Measurements from ENCODE around the gene MORF4L1. TPM values are rescaled to one million over a fixed set of nuclear protein-coding genes. Genes with fewer than 3 reads are reported as not detected.
"Not testable (repeated sequence)": the region's sequence is repeated elsewhere in the genome, so short reads cannot be mapped to it uniquely, and the experiment has no call there.

Gene MORF4L1
- total RNA-seq, 4 donors from 2014 or later: 83.6 to 293 (median 156) TPM

DNA sequence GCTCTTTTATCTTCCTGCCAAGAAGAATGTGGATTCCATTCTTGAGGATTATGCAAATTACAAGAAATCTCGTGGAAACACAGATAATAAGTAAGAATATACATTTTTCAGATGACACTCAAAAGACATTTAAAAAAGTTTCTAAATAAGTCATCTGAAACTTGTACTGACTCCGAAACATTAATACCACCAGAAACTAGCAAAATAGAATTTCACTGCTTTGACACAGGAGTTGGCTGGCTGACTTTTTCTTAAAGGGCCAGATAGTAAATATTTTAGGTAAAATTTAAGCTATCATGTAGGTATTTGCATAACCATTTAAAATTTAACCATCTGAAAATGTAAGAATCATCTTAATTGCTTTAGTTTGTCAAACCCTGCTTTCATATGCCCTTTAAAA is 20.8 kb downstream of the MORF4L1 start:
- no peak for TF ChIP-seq POLR2A (IDR thresholded peaks at IDR 0.05)
- TF ChIP-seq, protein P1, sequence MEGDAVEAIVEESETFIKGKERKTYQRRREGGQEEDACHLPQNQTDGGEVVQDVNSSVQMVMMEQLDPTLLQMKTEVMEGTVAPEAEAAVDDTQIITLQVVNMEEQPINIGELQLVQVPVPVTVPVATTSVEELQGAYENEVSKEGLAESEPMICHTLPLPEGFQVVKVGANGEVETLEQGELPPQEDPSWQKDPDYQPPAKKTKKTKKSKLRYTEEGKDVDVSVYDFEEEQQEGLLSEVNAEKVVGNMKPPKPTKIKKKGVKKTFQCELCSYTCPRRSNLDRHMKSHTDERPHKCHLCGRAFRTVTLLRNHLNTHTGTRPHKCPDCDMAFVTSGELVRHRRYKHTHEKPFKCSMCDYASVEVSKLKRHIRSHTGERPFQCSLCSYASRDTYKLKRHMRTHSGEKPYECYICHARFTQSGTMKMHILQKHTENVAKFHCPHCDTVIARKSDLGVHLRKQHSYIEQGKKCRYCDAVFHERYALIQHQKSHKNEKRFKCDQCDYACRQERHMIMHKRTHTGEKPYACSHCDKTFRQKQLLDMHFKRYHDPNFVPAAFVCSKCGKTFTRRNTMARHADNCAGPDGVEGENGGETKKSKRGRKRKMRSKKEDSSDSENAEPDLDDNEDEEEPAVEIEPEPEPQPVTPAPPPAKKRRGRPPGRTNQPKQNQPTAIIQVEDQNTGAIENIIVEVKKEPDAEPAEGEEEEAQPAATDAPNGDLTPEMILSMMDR (IDR thresholded peaks at IDR 0.05): no peak
- 51 to 55% methylated on average over 2 of the region's 2 CpGs for WGBS, 2 donors
- Histone ChIP-seq H3K4me1 (no peaks in the 10 kb centered on the region), H3K4me3 (no peak overlapping the region), H3K9me3 (no peaks in the 10 kb centered on the region), H3K36me3 (peaks cover under 1 to 100% (median 43%) of the 10 kb centered on the region in 3 donors), H3K27ac (no peak overlapping the region), H3K27me3 (no peaks in the 10 kb centered on the region)
- intact Hi-C loops (cut with DNase I): no loop called here
- DNase-seq: no peak

DNA sequence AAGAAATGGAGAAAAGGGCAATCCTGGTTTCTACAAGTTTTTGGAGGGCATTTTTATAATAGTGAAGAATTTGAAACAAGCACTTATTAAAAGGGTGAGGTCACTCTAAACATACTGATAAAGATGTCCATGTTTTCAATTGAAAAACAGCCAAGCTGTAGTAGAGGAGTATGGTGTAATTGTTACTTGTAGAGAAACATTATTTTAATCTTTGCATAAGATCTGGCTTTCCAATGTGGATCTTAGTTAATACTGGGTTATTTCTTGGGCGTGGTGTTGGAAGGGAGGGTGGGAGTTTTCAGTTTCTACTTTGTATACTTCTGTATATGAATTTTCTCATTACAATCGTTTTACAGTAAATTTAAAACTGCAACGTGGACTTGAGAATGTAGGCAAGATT is 22.8 kb downstream of the MORF4L1 start:
- intact Hi-C loops (cut with DNase I): no loop called here
- 76 to 77% methylated on average over 3 of the region's 3 CpGs for WGBS, 2 donors
- no peak for DNase-seq

DNA sequence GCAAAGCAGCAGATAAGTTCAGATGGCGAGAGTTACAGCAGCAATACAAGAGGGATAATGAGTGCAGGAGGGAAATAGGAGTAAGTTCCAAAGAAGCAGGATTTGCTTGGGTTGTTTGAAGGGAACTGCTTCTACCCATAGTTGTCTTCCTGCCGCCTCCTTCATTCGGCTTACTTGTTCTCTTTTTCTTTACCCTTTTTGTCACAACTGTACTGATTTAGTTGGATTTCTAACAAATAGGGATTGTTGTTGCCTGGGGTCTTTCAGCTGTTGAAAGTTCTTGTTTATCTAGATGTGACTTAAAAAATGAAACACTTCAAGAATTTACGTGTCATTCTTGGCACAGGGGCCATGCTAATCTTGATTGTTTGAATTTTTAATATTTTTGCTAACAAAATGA is 25.9 kb downstream of the MORF4L1 start:
- peaks cover 8 to 100% (median 49%) of the 10 kb centered on the region in 3 donors for H3K36me3 ChIP-seq
- 83 to 88% methylated on average over 4 of the region's 4 CpGs for WGBS, 2 donors

More for the DNA sequence above, 22.8 kb downstream of the MORF4L1 start:
- Histone ChIP-seq H3K4me3 (no peak overlapping the region), H3K9me3 (no peaks in the 10 kb centered on the region), H3K27ac (no peak overlapping the region), H3K4me1 (no peaks in the 10 kb centered on the region), H3K27me3 (no peaks in the 10 kb centered on the region), H3K36me3 (peaks cover 8 to 100% (median 45%) of the 10 kb centered on the region in 3 donors)
- TF ChIP-seq POLR2A (IDR thresholded peaks at IDR 0.05): no peak
- TF ChIP-seq, protein P1 (IDR thresholded peaks at IDR 0.05): no peak

DNA sequence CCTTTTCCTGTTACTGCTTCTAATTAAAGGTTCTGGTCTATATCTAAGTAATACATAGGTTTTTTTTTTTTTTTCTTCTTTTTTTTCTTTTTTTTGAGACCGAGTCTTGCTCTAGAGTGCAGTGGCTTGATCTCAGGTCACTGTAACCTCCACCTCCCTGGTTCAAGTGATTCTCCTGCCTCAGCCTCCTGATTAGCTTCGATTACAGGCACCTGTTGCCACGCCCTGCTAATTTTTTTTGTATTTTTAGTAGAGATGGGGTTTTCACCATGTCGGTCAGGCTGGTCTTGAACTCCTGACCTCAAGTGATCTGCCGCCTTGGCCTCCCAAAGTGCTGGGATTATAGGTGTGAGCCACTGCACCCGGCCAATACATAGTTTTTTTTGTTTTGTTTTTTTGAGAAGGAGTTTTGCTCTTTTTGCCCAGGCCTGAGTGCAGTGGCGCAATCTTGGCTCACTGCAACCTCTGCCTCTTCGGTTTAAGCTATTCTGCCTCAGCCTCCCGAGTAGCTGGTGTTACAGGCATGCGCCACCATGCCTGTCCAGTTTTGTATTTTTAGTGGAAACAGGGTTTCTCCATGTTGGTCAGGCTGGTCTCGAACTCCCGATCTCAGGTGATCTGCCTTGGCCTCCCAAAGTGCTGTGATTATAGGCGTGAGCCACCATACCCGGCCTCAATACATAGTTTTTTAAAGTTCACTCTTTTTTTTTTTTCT is 28.3 kb downstream of the MORF4L1 start:
- intact Hi-C loops (cut with DNase I); DNase-seq; H3K27ac ChIP-seq; H3K9me3 ChIP-seq; H3K4me1 ChIP-seq; H3K27me3 ChIP-seq; H3K4me3 ChIP-seq: not testable (repeated sequence)
- WGBS, 2 donors: 88 to 89% methylated on average over 13 to 14 of the region's 14 CpGs
- H3K36me3 ChIP-seq: peaks cover 8 to 100% (median 44%) of the 10 kb centered on the region in 3 donors

More for the DNA sequence above, 25.9 kb downstream of the MORF4L1 start:
- no peak overlapping the region for H3K4me3 ChIP-seq
- intact Hi-C loops (cut with DNase I): no loop called here
- H3K27ac ChIP-seq: no peak overlapping the region
- H3K27me3 ChIP-seq: no peaks in the 10 kb centered on the region
- TF ChIP-seq, protein P1 (IDR thresholded peaks at IDR 0.05): no peak
- no peak for TF ChIP-seq POLR2A (IDR thresholded peaks at IDR 0.05)
- no peaks in the 10 kb centered on the region for H3K4me1 ChIP-seq
- no peaks in the 10 kb centered on the region for H3K9me3 ChIP-seq
- no peak for DNase-seq

DNA sequence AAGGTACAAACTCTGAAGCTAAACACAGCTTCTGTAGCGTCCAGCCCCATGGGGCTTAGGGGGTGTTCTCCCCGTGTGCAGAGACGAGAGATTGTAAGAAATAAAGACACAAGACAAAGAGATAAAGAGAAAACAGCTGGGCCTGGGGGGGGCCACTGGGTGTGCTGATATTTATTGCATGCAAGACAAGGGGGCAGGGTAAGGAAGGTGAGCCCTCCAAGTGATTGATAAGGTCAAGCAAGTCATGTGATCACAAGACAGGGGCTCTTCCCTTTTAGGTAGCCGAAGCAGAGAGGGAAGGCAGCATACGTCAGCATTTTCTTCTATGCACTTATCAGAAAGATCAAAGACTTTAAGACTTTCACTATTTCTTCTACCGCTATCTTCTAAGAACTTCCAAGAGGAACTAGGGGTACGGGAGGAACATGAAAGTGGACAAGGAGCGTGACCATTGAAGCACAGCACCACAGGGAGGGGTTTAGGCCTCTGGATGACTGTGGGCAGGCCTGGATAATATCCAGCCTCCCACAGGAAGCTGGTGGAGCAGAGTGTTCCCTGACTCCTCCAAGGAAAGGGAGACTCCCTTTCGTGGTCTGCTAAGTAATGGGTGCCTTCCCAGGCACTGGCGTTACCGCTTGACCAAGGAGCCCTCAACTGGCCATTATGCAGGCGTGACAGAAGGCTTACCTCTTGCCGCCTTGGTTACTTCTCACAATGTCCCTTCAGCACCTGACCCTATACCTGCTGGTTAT is 29.8 kb downstream of the MORF4L1 start:
- intact Hi-C loops (cut with DNase I); H3K27me3 ChIP-seq; H3K27ac ChIP-seq; H3K4me3 ChIP-seq; DNase-seq; H3K9me3 ChIP-seq: not testable (repeated sequence)
- Histone ChIP-seq H3K4me1 (peaks cover 0 to 11% (median 0%) of the 10 kb centered on the region in 3 donors), H3K36me3 (peaks cover 8 to 100% (median 47%) of the 10 kb centered on the region in 3 donors)
- 73 to 79% methylated on average over 12 to 13 of the region's 13 CpGs for WGBS, 2 donors
